ENCODE data around the gene DOCK11.

Gene DOCK11

GRCh38 chrX:118589227-118589626 is 93.6 kb downstream of the DOCK11 start:
- Histone ChIP-seq H3K36me3 (ENCODE audit: insufficient read depth, low read length) (0 out of 2 replicates have a peak, but pooled peaks cover 2% of the 10 kb centered on the region), H3K27me3 (ENCODE audit: insufficient read depth, low read length) (no peaks in the 10 kb centered on the region), H3F3A (ENCODE audit: insufficient read depth, low read length) (no peaks in the 10 kb centered on the region), H4K20me1 (ENCODE audit: insufficient read depth, low read length) (no peaks in the 10 kb centered on the region), H3K79me2 (ENCODE audit: insufficient read depth, low read length) (no peaks in the 10 kb centered on the region), H3K4me2 (ENCODE audit: low read length) (no peak overlapping the region), H3K9me3 (ENCODE audit: low read length) (no peaks in the 10 kb centered on the region), H2AFZ (ENCODE audit: low read length) (no peak overlapping the region), H3K9ac (ENCODE audit: low read length) (no peak overlapping the region), H3K4me1 (ENCODE audit: insufficient read depth, low read length, severe bottlenecking) (no peaks in the 10 kb centered on the region), H3K4me3 (ENCODE audit: low read depth, low read length, poor library complexity, severe bottlenecking) (no peak overlapping the region), H3K27ac (ENCODE audit: low read depth, low read length, poor library complexity, severe bottlenecking) (no peak overlapping the region), H3K9me2 (ENCODE audit: low read depth, low read length) (no peaks in the 10 kb centered on the region)
- TF ChIP-seq EZH2 (IDR thresholded peaks at IDR 0.05; ENCODE audit: borderline replicate concordance, low read length) (no peak), CTCF (IDR thresholded peaks at IDR 0.05; ENCODE audit: low read length) (no peak)

- H3K79me2 ChIP-seq (ENCODE audit: insufficient read depth, low read length): no peaks in the 10 kb centered on the region
- H2AFZ ChIP-seq (ENCODE audit: low read length): no peak overlapping the region
- H3K9ac ChIP-seq (ENCODE audit: low read length): no peak overlapping the region
- H4K20me1 ChIP-seq (ENCODE audit: insufficient read depth, low read length): no peaks in the 10 kb centered on the region
- no peak overlapping the region for H3K4me2 ChIP-seq (ENCODE audit: low read length)
- no peak overlapping the region for H3K4me3 ChIP-seq (ENCODE audit: low read depth, low read length, poor library complexity, severe bottlenecking)
- no peaks in the 10 kb centered on the region for H3K27me3 ChIP-seq (ENCODE audit: insufficient read depth, low read length)
- no peaks in the 10 kb centered on the region for H3K36me3 ChIP-seq (ENCODE audit: insufficient read depth, low read length)
- no peak for TF ChIP-seq EZH2 (IDR thresholded peaks at IDR 0.05; ENCODE audit: borderline replicate concordance, low read length)
- no peak for TF ChIP-seq CTCF (IDR thresholded peaks at IDR 0.05; ENCODE audit: low read length)
- no peaks in the 10 kb centered on the region for H3K9me2 ChIP-seq (ENCODE audit: low read depth, low read length)
- no peaks in the 10 kb centered on the region for H3K9me3 ChIP-seq (ENCODE audit: low read length)
- no peak overlapping the region for H3K27ac ChIP-seq (ENCODE audit: low read depth, low read length, poor library complexity, severe bottlenecking)
- H3F3A ChIP-seq (ENCODE audit: insufficient read depth, low read length): no peaks in the 10 kb centered on the region
- no peaks in the 10 kb centered on the region for H3K4me1 ChIP-seq (ENCODE audit: insufficient read depth, low read length, severe bottlenecking)
These were observed 97.8 kb downstream of the DOCK11 start for GRCh38 chrX:118593407-118593806.

- H3K9ac ChIP-seq (ENCODE audit: low read length): no peak overlapping the region
- no peak overlapping the region for H2AFZ ChIP-seq (ENCODE audit: low read length)
- H3K4me3 ChIP-seq (ENCODE audit: low read depth, low read length, poor library complexity, severe bottlenecking): no peak overlapping the region
- no peaks in the 10 kb centered on the region for H3F3A ChIP-seq (ENCODE audit: insufficient read depth, low read length)
- no peak overlapping the region for H3K4me2 ChIP-seq (ENCODE audit: low read length)
- peaks cover 4% of the 10 kb centered on the region for H3K4me1 ChIP-seq (ENCODE audit: insufficient read depth, low read length, severe bottlenecking)
- no peaks in the 10 kb centered on the region for H3K79me2 ChIP-seq (ENCODE audit: insufficient read depth, low read length)
- no peak overlapping the region for H3K27ac ChIP-seq (ENCODE audit: low read depth, low read length, poor library complexity, severe bottlenecking)
- no peaks in the 10 kb centered on the region for H3K36me3 ChIP-seq (ENCODE audit: insufficient read depth, low read length)
- no peaks in the 10 kb centered on the region for H3K9me2 ChIP-seq (ENCODE audit: low read depth, low read length)
- no peaks in the 10 kb centered on the region for H3K27me3 ChIP-seq (ENCODE audit: insufficient read depth, low read length)
- TF ChIP-seq CTCF (IDR thresholded peaks at IDR 0.05; ENCODE audit: low read length) (no peak), EZH2 (IDR thresholded peaks at IDR 0.05; ENCODE audit: borderline replicate concordance, low read length) (no peak)
- no peaks in the 10 kb centered on the region for H4K20me1 ChIP-seq (ENCODE audit: insufficient read depth, low read length)
- H3K9me3 ChIP-seq (ENCODE audit: low read length): no peaks in the 10 kb centered on the region
These were observed 99.2 kb downstream of the DOCK11 start for GRCh38 chrX:118594697-118595420.
